Tibial nerve (tissue), 4 donors: Measurements from ENCODE around the gene VPS13D.

Experiments
- EP300 ChIP-seq, 2 donors: sonication (generic); formaldehyde crosslinking; IDR thresholded peaks; one replicate each; pipeline ENCODE4 v1.6.1; 2017; ENCODE audit warnings: antibody characterized with exemption in 2 of 2, mild to moderate bottlenecking in 1 of 2
- POLR2A ChIP-seq, 2 donors: fragments of 450-650 bp; IDR thresholded peaks; one replicate each; pipeline ENCODE4 v1.6.1; 2017; ENCODE audit warnings: antibody characterized with exemption in 2 of 2, mild to moderate bottlenecking in 2 of 2, moderate library complexity in 2 of 2
- TF ChIP-seq, protein P1 (sequence below), 5 experiments: fragments of 200-600 bp in 3 of 5; fragments of 450-650 bp in 2 of 5; sonication (generic) in 3 of 5; IDR thresholded peaks; one replicate each; pipeline ENCODE4 v1.5.1; 2016 to 2019; ENCODE audit warnings: antibody characterized with exemption in 5 of 5, mild to moderate bottlenecking in 3 of 5, moderate library complexity in 2 of 5

DNA sequence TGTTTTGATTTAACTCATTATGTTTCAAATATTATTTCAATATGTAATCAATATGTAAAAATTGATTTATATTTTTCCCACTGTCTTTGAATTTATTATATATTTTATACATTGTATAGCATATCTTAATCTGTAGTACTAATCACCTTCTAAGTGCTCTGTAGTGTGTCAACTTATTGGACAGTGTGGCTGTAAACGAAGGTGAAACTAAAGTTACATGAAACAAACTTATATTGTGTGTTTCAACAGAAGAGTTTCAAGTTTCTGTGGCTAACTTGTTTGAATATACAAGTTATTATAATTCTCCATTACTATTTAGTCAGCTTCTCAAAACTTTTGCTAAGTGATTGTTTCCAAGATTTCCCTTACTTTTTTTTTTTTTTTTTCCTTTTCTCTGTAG is 212.4 kb downstream of the VPS13D start:
- TF ChIP-seq, protein P1, sequence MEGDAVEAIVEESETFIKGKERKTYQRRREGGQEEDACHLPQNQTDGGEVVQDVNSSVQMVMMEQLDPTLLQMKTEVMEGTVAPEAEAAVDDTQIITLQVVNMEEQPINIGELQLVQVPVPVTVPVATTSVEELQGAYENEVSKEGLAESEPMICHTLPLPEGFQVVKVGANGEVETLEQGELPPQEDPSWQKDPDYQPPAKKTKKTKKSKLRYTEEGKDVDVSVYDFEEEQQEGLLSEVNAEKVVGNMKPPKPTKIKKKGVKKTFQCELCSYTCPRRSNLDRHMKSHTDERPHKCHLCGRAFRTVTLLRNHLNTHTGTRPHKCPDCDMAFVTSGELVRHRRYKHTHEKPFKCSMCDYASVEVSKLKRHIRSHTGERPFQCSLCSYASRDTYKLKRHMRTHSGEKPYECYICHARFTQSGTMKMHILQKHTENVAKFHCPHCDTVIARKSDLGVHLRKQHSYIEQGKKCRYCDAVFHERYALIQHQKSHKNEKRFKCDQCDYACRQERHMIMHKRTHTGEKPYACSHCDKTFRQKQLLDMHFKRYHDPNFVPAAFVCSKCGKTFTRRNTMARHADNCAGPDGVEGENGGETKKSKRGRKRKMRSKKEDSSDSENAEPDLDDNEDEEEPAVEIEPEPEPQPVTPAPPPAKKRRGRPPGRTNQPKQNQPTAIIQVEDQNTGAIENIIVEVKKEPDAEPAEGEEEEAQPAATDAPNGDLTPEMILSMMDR (IDR thresholded peaks at IDR 0.05), result no peak
- TF ChIP-seq EP300 (IDR thresholded peaks at IDR 0.05) (no peak), POLR2A (IDR thresholded peaks at IDR 0.05) (no peak)
